Sigmoid colon (tissue), 4 donors: ENCODE results near the gene NR3C2.

Source experiments
- CTCF ChIP-seq, 4 experiments: fragments of 450-650 bp in 3 of 4; fragments of 200-600 bp in 1 of 4; IDR thresholded peaks; one replicate each; pipeline ENCODE4 v1.5.1; 2016 to 2019; ENCODE audit warnings: antibody characterized with exemption in 4 of 4, mild to moderate bottlenecking in 3 of 4, moderate library complexity in 2 of 4
- EP300 ChIP-seq, 4 donors: sonication (generic); formaldehyde crosslinking; IDR thresholded peaks; one replicate each; pipeline ENCODE4 v1.6.1; 2017; ENCODE audit warnings: antibody characterized with exemption in 4 of 4
- POLR2AphosphoS5 ChIP-seq, 4 donors: sonication (generic); formaldehyde crosslinking; IDR thresholded peaks; one replicate each; pipeline ENCODE4 v1.6.1; 2017; ENCODE audit warnings: antibody characterized with exemption in 4 of 4

- no peak for TF ChIP-seq CTCF (IDR thresholded peaks at IDR 0.05)
- TF ChIP-seq EP300 (IDR thresholded peaks at IDR 0.05) = no peak
- TF ChIP-seq POLR2AphosphoS5 (IDR thresholded peaks at IDR 0.05) = no peak
Measured at GRCh38 chr4:148275266-148275665, 166.9 kb downstream of the NR3C2 start.
